NCI-H1105 (cell line): ENCODE data around the gene ATG5.

Experiments used
- DNase-seq: peaks from one replicate; lab custom pipeline; 2025; lab: John Stamatoyannopoulos, UW

ATG5 gene

GRCh38 chr6:106220485-106220884 lies 105.1 kb downstream of the ATG5 start:
- no peak for DNase-seq

- no peak for DNase-seq
Measured at GRCh38 chr6:106216527-106216926, 109.0 kb downstream of the ATG5 start.

- no peak for DNase-seq
Measured at GRCh38 chr6:106215608-106216007, 110.0 kb downstream of the ATG5 start.

- no peak for DNase-seq
Measured at GRCh38 chr6:106214531-106214930, 111.0 kb downstream of the ATG5 start.

- no peak for DNase-seq
Measured at GRCh38 chr6:106213660-106214289, 111.8 kb downstream of the ATG5 start.

GRCh38 chr6:106212576-106212975 lies 113.0 kb downstream of the ATG5 start:
- no peak for DNase-seq

GRCh38 chr6:106206905-106207304 lies 118.7 kb downstream of the ATG5 start:
- DNase-seq = no peak

- no peak for DNase-seq
Measured at GRCh38 chr6:106204961-106205360, 120.6 kb downstream of the ATG5 start.

- no peak for DNase-seq
Measured at GRCh38 chr6:106199998-106200397, 125.6 kb downstream of the ATG5 start.

- no peak for DNase-seq
Measured at GRCh38 chr6:106199331-106199730, 126.2 kb downstream of the ATG5 start.

GRCh38 chr6:106197441-106197840 lies 128.1 kb downstream of the ATG5 start:
- DNase-seq = no peak

- no peak for DNase-seq
Measured at GRCh38 chr6:106194949-106195921, 130.3 kb downstream of the ATG5 start.

- no peak for DNase-seq
Measured at GRCh38 chr6:106192824-106193223, 132.7 kb downstream of the ATG5 start.

- DNase-seq = no peak
Measured at GRCh38 chr6:106188104-106188794, 137.3 kb downstream of the ATG5 start.

- no peak for DNase-seq
Measured at GRCh38 chr6:106187424-106187982, 138.1 kb downstream of the ATG5 start.

GRCh38 chr6:106186714-106187113 lies 138.8 kb downstream of the ATG5 start:
- no peak for DNase-seq

GRCh38 chr6:106186172-106186571 lies 139.4 kb downstream of the ATG5 start:
- no peak for DNase-seq

- DNase-seq = no peak
Measured at GRCh38 chr6:106185615-106186014, 139.9 kb downstream of the ATG5 start.

- no peak for DNase-seq
Measured at GRCh38 chr6:106184629-106185028, 140.9 kb downstream of the ATG5 start.

- no peak for DNase-seq
Measured at GRCh38 chr6:106183430-106183829, 142.1 kb downstream of the ATG5 start.

- no peak for DNase-seq
Measured at GRCh38 chr6:106182455-106182854, 143.1 kb downstream of the ATG5 start.

- DNase-seq = no peak
Measured at GRCh38 chr6:106181664-106182418, 143.7 kb downstream of the ATG5 start.
